ENCODE results near the gene ISCA1.

ISCA1 gene

GRCh38 chr9:86282979-86283535, 719 bp upstream of the ISCA1 start:
- no peak for DNase-seq

GRCh38 chr9:86281593-86282076, 703 bp downstream of the ISCA1 start:
- DNase-seq = no peak

GRCh38 chr9:86280580-86280979, 1.8 kb downstream of the ISCA1 start:
- DNase-seq = no peak

GRCh38 chr9:86279839-86280238, 2.5 kb downstream of the ISCA1 start:
- DNase-seq = no peak

GRCh38 chr9:86277072-86277471, 5.3 kb downstream of the ISCA1 start:
- DNase-seq = no peak

- DNase-seq = no peak
These were observed 6.4 kb downstream of the ISCA1 start for GRCh38 chr9:86275962-86276361.

GRCh38 chr9:86274821-86275643, 7.3 kb downstream of the ISCA1 start:
- DNase-seq = no peak

- DNase-seq = no peak
These were observed 10.1 kb downstream of the ISCA1 start for GRCh38 chr9:86272221-86272620.

- no peak for DNase-seq
These were observed 18.5 kb downstream of the ISCA1 start for GRCh38 chr9:86263876-86264275.

GRCh38 chr9:86262492-86262891, 19.8 kb downstream of the ISCA1 start:
- DNase-seq = no peak

- no peak for DNase-seq
These were observed 22.8 kb downstream of the ISCA1 start, which contains the start of gene C9orf153 for GRCh38 chr9:86259557-86259956. Gene C9orf153, minus strand, starts transcription at chr9:86259657. Its CDS starts 30,054 bp downstream, at chr9:86229603.

- DNase-seq = no peak
These were observed 24.9 kb downstream of the ISCA1 start for GRCh38 chr9:86257391-86257790.

- DNase-seq = no peak
These were observed 25.7 kb downstream of the ISCA1 start for GRCh38 chr9:86256653-86257052.

- no peak for DNase-seq
These were observed 28.8 kb downstream of the ISCA1 start for GRCh38 chr9:86253577-86253976.

GRCh38 chr9:86252870-86253269, 29.5 kb downstream of the ISCA1 start:
- DNase-seq = no peak

- no peak for DNase-seq
These were observed 32.2 kb downstream of the ISCA1 start for GRCh38 chr9:86250123-86250522.

GRCh38 chr9:86248746-86249145, 33.6 kb downstream of the ISCA1 start:
- DNase-seq = no peak

GRCh38 chr9:86246752-86247161, 35.6 kb downstream of the ISCA1 start:
- DNase-seq = no peak

GRCh38 chr9:86242071-86242470, 40.3 kb downstream of the ISCA1 start:
- DNase-seq = no peak

GRCh38 chr9:86241216-86241615, 41.1 kb downstream of the ISCA1 start:
- DNase-seq = no peak

- no peak for DNase-seq
These were observed 43.2 kb downstream of the ISCA1 start for GRCh38 chr9:86238861-86239770.

- DNase-seq = no peak
These were observed 51.5 kb downstream of the ISCA1 start for GRCh38 chr9:86230858-86231257.

- no peak for DNase-seq
These were observed 59.7 kb downstream of the ISCA1 start for GRCh38 chr9:86222667-86223066.
